Upper lobe of left lung (tissue), 6 donors: Measurements from ENCODE around the gene MISP. TPM values are rescaled to one million over a fixed set of nuclear protein-coding genes. Genes with fewer than 3 reads are reported as not detected.
A peak's percentile ranks its signal among the peaks of the same experiment; 100 is the strongest.

ENCODE experiments used
- ATAC-seq, 2 donors: fragments of 200-7000 bp; cut with Tn5 transposase; one replicate each; pipeline ENCODE4 v1.9.1; 2022; ENCODE audit warnings: mild to moderate bottlenecking in 2 of 2, moderate library complexity in 2 of 2; ENCODE audit not compliant: low FRiP score in 2 of 2
- DNase-seq, 2 donors: peaks; one replicate each; pipeline ENCODE4 v3.0.0-alpha.2; 2019 to 2020
- H3K27ac ChIP-seq, 4 donors: fragments of 200-600 bp; sonication (generic); one replicate each; pipeline ENCODE4 v1.5.1; 2016 to 2019
- H3K27me3 ChIP-seq, 4 donors: fragments of 200-600 bp; sonication (generic); one replicate each; pipeline ENCODE4 v1.5.1; 2017 to 2019
- H3K36me3 ChIP-seq, 4 donors: fragments of 200-600 bp; sonication (generic); one replicate each; pipeline ENCODE4 v1.5.1; 2016 to 2019
- H3K4me1 ChIP-seq, 4 donors: fragments of 200-600 bp; sonication (generic); one replicate each; pipeline ENCODE4 v1.5.1; 2018 to 2019
- H3K4me3 ChIP-seq, 4 donors: fragments of 200-600 bp; sonication (generic); one replicate each; pipeline ENCODE4 v1.5.1; 2017 to 2019; ENCODE audit warnings: mild to moderate bottlenecking in 2 of 4, moderate library complexity in 1 of 4
- H3K9me3 ChIP-seq, 4 donors: fragments of 200-600 bp; sonication (generic); one replicate each; pipeline ENCODE4 v1.5.1; 2018 to 2019
- EP300 ChIP-seq, 4 donors: sonication (generic); formaldehyde crosslinking; IDR thresholded peaks; one replicate each; pipeline ENCODE4 v1.5.1; 2017; ENCODE audit warnings: antibody characterized with exemption in 4 of 4, control low read depth in 2 of 4
- POLR2A ChIP-seq, 4 donors: fragments of 450-650 bp; IDR thresholded peaks; one replicate each; pipeline ENCODE4 v1.5.1; 2016 to 2017; ENCODE audit warnings: antibody characterized with exemption in 4 of 4, mild to moderate bottlenecking in 2 of 4
- POLR2AphosphoS5 ChIP-seq, 2 donors: sonication (generic); formaldehyde crosslinking; IDR thresholded peaks; one replicate each; pipeline ENCODE4 v1.5.1; 2017; ENCODE audit warnings: antibody characterized with exemption in 2 of 2
- whole genome bisulfite sequencing, 2 donors: methylation state at CpG; one replicate each; pipeline ENCODE4 v1.1.5; 2017 to 2018; 5-methylcytosine and 5-hydroxymethylcytosine counted together
- total RNA-seq, 6 donors: library from RNA; depleted of rRNA in 4 of 6; stranded (reverse); fragments of >200 nt in 4 of 6; gene quantifications; one replicate each; pipeline versions ENCODE4 v1.1.0 to v1.2.1, GENCODE V29; 2016 to 2021
- TF ChIP-seq, protein P1 (sequence below), 6 experiments: fragments of 450-650 bp in 4 of 6; fragments of 200-600 bp in 2 of 6; sonication (generic) in 2 of 6; IDR thresholded peaks; one replicate each; pipeline ENCODE4 v1.5.1; 2016 to 2019; ENCODE audit warnings: antibody characterized with exemption in 6 of 6
- donor health status: DM: no; HTN: no; CAD: no; lungs with moderate emphysema.
- donor health status: DM: no; HTN: yes; CAD: no; lungs with severe emphysema.

MISP gene
- total RNA-seq, 6 donors from 2014 or later = 22.5 to 51.5 (median 37.5) TPM

DNA sequence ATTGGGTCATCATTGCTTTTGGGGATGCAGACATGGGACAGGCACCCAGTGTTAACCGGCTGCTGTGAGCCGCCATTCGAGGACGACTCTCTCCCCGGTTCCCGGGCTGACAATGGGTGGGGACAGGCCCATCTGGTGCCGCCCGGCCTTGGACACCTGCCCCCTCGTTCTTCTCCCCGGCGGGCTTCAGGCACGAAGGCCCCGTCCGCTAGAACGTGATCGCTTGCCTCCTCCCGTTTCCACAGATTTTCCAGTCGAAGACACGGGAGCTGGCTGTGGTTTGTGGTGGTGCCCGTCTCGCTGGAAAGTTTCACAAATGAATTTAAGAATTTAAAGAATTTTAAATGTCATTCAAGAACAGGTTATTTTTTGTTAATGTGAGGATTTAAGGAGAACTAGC is 40.1 kb upstream of the MISP start:
- Histone ChIP-seq H3K27me3 (peaks cover 0 to 18% (median 4%) of the 10 kb centered on the region in 4 donors), H3K36me3 (no peaks in the 10 kb centered on the region), H3K4me1 (peaks cover 8 to 36% (median 18%) of the 10 kb centered on the region in 4 donors), H3K9me3 (no peaks in the 10 kb centered on the region), H3K27ac (peak overlapping the region; percentile 69 to 91 (median 84)), H3K4me3 (peak overlapping the region in 2 of 4 donors; percentile 65 to 86)
- ATAC-seq (peak in 1 of 2 donors; percentile 9), DNase-seq (peak in 1 of 2 donors; percentile 74)
- 59 to 62% methylated on average over 12 to 21 of the region's 21 CpGs for WGBS, 2 donors
- TF ChIP-seq, protein P1, sequence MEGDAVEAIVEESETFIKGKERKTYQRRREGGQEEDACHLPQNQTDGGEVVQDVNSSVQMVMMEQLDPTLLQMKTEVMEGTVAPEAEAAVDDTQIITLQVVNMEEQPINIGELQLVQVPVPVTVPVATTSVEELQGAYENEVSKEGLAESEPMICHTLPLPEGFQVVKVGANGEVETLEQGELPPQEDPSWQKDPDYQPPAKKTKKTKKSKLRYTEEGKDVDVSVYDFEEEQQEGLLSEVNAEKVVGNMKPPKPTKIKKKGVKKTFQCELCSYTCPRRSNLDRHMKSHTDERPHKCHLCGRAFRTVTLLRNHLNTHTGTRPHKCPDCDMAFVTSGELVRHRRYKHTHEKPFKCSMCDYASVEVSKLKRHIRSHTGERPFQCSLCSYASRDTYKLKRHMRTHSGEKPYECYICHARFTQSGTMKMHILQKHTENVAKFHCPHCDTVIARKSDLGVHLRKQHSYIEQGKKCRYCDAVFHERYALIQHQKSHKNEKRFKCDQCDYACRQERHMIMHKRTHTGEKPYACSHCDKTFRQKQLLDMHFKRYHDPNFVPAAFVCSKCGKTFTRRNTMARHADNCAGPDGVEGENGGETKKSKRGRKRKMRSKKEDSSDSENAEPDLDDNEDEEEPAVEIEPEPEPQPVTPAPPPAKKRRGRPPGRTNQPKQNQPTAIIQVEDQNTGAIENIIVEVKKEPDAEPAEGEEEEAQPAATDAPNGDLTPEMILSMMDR (IDR thresholded peaks at IDR 0.05) = no peak
- TF ChIP-seq POLR2A (IDR thresholded peaks at IDR 0.05) (no peak), EP300 (IDR thresholded peaks at IDR 0.05) (no peak), POLR2AphosphoS5 (IDR thresholded peaks at IDR 0.05) (no peak)

DNA sequence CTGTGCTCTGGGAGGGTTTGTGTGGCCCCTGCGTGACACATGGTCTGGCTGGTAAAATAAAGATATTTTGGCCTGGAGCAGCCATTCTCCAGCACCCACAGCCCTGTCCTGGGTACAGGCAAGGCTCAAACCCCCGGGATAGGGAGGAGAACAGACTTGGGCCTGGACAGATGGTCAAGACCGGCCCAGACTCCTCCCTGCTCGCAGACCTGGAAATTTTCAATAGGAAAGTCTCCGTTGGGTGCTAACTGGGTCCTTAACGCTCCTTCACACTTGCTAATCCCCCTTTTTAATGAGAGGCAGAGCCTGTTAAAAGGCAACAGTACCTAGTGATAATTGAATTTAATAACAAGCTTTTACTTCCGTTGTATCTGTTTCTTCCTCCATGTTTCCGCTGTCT is 39.7 kb upstream of the MISP start:
- Histone ChIP-seq H3K4me3 (no peak overlapping the region), H3K27me3 (peaks cover 0 to 18% (median 4%) of the 10 kb centered on the region in 4 donors), H3K27ac (peak overlapping the region in 2 of 4 donors; percentile 87 to 91), H3K4me1 (peaks cover 8 to 36% (median 18%) of the 10 kb centered on the region in 4 donors), H3K9me3 (no peaks in the 10 kb centered on the region), H3K36me3 (no peaks in the 10 kb centered on the region)
- no peak for DNase-seq
- TF ChIP-seq POLR2AphosphoS5 (IDR thresholded peaks at IDR 0.05) (no peak), POLR2A (IDR thresholded peaks at IDR 0.05) (no peak), EP300 (IDR thresholded peaks at IDR 0.05) (no peak)
- TF ChIP-seq, protein P1 (IDR thresholded peaks at IDR 0.05) = no peak
- no peak for ATAC-seq
- WGBS, 2 donors = 82 to 90% methylated on average over 8 of the region's 8 CpGs

DNA sequence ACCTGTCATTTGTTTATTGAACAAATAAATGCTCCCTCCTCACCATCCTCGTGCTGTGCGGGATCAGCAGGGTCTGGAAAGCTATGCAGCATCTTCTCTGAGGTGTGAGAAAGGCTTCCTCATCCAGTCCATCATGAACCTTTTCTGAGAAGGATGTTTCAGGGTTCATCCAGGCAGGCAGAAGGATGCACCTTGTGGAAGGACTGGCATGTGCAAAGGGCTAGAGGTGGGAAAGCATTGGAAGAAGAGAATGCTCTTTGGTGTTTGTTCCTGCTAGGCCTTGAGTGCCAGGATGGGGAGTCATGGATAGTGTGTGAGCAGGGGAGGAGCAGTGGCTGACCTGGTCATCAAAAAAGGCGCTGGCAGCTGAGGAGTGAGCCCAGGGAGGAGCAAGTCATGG is 35.6 kb upstream of the MISP start:
- ATAC-seq (no peak), DNase-seq (no peak)
- whole genome bisulfite sequencing, 2 donors = 90 to 93% methylated on average over 3 of the region's 3 CpGs
- TF ChIP-seq POLR2A (IDR thresholded peaks at IDR 0.05) (no peak), EP300 (IDR thresholded peaks at IDR 0.05) (no peak), POLR2AphosphoS5 (IDR thresholded peaks at IDR 0.05) (no peak)
- TF ChIP-seq, protein P1 (IDR thresholded peaks at IDR 0.05) = no peak
- H3K9me3 ChIP-seq = no peaks in the 10 kb centered on the region
- H3K4me1 ChIP-seq = peaks cover 10 to 23% (median 17%) of the 10 kb centered on the region in 4 donors
- H3K36me3 ChIP-seq = no peaks in the 10 kb centered on the region
- H3K4me3 ChIP-seq = no peak overlapping the region
- peaks cover 0 to 18% (median 13%) of the 10 kb centered on the region in 4 donors for H3K27me3 ChIP-seq
- no peak overlapping the region for H3K27ac ChIP-seq

DNA sequence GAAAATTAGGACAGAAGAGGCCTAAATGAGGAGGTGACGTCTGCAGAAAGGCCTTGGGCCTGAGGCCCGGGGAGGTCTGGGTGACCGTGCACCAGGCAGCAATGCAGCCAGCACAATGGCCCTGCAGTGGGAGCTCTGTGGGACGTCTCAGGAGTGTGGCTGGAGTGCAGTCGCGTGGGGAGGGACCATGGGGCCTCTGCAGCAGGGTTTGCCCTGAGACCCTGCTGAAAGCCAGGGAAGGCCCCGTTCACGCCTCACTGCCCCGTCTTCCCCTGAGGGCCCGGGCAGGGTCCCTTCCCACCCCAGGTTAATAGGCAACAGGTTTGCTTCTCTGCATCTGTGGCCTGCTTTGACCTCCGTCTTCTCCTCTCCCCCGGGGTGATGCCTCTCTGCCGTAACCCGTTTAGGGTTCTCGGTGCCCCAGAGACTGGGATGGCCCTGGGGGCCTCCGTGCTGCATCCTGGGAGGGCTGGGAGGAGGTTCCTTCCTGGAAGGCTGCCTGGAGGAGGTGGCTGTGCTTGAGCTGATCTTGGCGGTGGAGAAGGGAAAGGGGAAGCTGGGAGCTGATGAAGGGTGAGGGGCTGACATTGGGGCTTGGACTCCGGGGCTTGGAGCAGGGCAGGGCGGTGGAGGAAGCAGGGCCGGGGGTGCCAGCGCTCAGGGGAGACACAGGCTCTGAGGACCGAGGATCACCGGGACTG is 32.5 kb upstream of the MISP start:
- Histone ChIP-seq H3K4me1 (peaks cover 10 to 34% (median 13%) of the 10 kb centered on the region in 4 donors), H3K27ac (peak overlapping the region in 2 of 4 donors; percentile 16 to 77), H3K9me3 (no peaks in the 10 kb centered on the region), H3K27me3 (peaks cover 0 to 23% (median 14%) of the 10 kb centered on the region in 4 donors), H3K4me3 (no peak overlapping the region), H3K36me3 (no peaks in the 10 kb centered on the region)
- DNase-seq = no peak
- TF ChIP-seq, protein P1 (IDR thresholded peaks at IDR 0.05) = no peak
- TF ChIP-seq POLR2A (IDR thresholded peaks at IDR 0.05) (no peak), POLR2AphosphoS5 (IDR thresholded peaks at IDR 0.05) (no peak), EP300 (IDR thresholded peaks at IDR 0.05) (no peak)
- 66 to 79% methylated on average over 19 to 23 of the region's 23 CpGs for WGBS, 2 donors
- peak in 1 of 2 donors; percentile 0 for ATAC-seq
